Astrocyte of the spinal cord (primary cell): ENCODE data around the gene MAGI2.

Experiments used
- DNase-seq: peaks from one replicate; pipeline ENCODE4 v3.0.0; 2011; ENCODE audit warnings: low read depth, low spot score
- H3K4me3 ChIP-seq: 2 replicates; pipeline ENCODE4 v1.5.1; 2011; ENCODE audit warnings: low read depth, mild to moderate bottlenecking, low read length, moderate library complexity
- CTCF ChIP-seq: IDR thresholded peaks from 2 replicates; pipeline ENCODE4 v1.5.1; 2012; ENCODE audit warnings: low read depth, mild to moderate bottlenecking, low read length, inconsistent platforms
- in situ Hi-C: cut with HindIII; loops from 2 replicates; pipeline ENCODE4 v1.10.0; 2017; ENCODE audit warnings: low sequenced_read_pairs

Gene MAGI2

DNA sequence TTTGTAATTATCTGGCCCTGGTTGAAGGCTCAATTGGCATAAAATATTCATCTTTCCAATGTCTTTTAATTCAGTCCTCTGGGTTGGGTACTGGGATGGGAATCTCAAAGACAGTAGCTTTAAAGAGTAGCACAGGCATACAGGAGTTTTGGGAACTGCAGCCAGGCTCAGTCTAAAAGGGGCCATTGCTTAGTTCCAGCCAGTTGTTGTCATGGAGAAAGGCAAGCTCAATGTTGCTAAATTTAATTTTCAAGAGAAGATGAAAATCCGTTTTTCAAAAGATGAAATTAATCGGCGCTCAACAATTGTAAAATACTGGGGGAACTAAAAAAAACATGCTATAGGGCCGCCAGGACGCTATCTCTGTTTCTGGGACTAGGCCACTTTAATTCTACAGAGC is 1279.8 kb downstream of the MAGI2 start:
- no peak for DNase-seq
- TF ChIP-seq CTCF = no peak
- in situ Hi-C loops = no loop called here
- H3K4me3 ChIP-seq = no peak overlapping the region

DNA sequence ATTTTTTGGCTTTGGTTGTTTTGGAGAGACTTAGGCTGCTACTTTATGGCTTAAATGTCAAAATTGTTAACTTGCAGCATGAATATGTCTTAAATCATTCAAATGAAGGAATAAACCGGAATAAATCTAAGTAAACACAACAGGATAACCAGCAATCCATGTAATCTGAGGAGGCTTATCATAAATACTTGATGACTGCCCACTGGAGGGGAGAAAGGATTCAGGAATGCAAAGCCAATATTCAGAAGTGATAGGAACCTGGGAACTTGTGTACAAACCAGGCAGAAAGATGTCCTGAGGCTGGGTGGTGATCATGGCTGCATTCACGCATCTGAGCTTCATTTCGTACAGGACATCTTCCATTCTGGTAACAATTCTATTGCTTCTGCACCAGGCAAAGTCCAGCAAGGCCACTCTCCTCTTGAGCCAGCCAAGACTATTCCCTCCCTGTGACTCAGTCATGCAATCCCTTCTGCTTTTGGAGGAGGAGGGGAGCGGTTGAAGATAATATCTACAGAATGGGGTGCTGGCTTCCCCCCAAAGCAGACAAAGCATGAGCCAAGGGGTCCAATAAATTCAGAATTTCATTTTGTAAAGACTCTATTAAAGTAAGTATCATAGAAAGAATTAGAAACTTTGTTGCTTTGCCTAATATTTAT is 1280.4 kb downstream of the MAGI2 start:
- no peak overlapping the region for H3K4me3 ChIP-seq
- no peak for TF ChIP-seq CTCF
- in situ Hi-C loops = no loop called here
- no peak for DNase-seq

GRCh38 chr7:78172267-78172757 is 1281.2 kb downstream of the MAGI2 start:
- TF ChIP-seq CTCF = no peak
- in situ Hi-C loops = no loop called here
- no peak overlapping the region for H3K4me3 ChIP-seq
- no peak for DNase-seq

DNA sequence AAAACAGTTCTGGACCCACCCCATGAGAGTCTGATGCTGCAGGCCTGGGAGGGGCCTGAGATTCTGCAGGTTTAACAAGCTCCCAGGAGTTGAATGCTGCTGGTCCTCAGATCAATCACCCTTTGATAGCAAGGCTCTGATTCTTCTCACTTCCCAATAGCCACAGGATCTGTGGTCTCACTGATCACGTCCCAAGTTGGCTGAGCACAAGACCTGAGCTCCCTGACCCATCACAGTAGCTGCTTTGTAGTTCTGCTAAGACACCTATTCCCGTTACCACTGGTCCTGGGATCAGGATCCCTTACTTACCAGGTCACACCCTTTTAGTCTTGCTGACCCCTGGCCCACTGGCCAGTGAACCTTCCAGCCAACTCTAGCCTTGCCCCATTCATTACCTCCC is 1282.1 kb downstream of the MAGI2 start:
- DNase-seq = no peak
- H3K4me3 ChIP-seq = no peak overlapping the region
- TF ChIP-seq CTCF = no peak
- in situ Hi-C loops = no loop called here

DNA sequence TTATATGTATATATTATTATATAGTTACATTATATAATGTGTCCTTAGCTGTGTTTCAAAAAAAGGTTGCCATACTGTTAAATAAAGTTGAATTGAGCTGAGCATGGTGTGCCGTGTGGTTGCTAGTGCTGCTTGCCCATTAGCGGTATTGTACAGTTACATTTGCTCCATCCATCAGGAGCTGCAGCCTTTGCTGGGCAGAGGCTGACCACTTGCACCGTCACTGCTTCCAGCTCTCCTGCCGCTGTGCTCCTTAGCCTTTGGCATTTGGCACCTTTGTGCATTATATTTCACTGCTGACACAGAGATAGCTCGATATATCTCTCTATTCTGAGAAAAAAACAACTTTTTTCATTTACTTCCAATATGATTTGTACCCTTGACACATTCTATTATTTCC is 1282.7 kb downstream of the MAGI2 start:
- in situ Hi-C loops = no loop called here
- H3K4me3 ChIP-seq = no peak overlapping the region
- no peak for DNase-seq
- no peak for TF ChIP-seq CTCF

DNA sequence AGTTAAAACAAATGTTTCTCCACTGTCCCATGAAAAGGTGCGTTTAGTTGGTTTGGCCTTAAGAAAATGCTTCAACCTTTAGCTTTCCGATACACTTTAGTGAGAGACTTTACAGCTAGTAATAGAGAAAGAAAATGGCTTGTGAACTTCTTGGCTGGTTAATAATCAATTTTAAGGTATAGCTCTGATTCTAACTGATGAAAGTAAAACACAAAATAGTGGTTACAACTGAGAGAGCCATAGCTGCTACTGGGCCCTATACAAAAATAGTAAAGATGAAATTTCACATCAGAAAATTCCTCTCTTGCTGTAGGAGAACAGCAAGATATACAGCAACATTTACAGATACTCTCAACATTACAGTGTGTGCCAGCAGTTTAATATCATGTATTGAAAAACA is 1283.5 kb downstream of the MAGI2 start:
- no peak for DNase-seq
- H3K4me3 ChIP-seq = no peak overlapping the region
- no peak for TF ChIP-seq CTCF
- in situ Hi-C loops = no loop called here
